GM12878 (cell line): ENCODE data around the gene UNC5B. TPM values are rescaled to one million over a fixed set of nuclear protein-coding genes. Genes with fewer than 3 reads are reported as not detected.

Experiments
- ATAC-seq: fragments of 200-7000 bp; cut with Tn5 transposase; 3 replicates; pipeline ENCODE4 v1.9.1; 2020; ENCODE audit warnings: mild to moderate bottlenecking, moderate library complexity
- BruUV-seq: library from RNA; stranded (reverse); fragments of 400-500 nt; replicated peaks from 2 replicates; lab custom pipeline; 2021; lab: Mats Ljungman, UMichigan
- CTCF ChIA-PET: fragments of 300-600 bp; sonication (Branson Sonifier 250); formaldehyde crosslinking; extraction: SDS; loops from one replicate; lab custom pipeline; 2021; ENCODE audit warnings: inconsistent platforms; lab: Yijun Ruan, JAX
- POLR2A ChIA-PET: fragments of 350-600 bp; formaldehyde crosslinking; extraction: SDS; loops from one replicate; lab custom pipeline; 2021; ENCODE audit warnings: inconsistent platforms; lab: Charles Lee
- RAD21 ChIA-PET: fragments of 300-600 bp; sonication (Branson Sonifier 250); formaldehyde crosslinking; loops from one replicate; lab custom pipeline; 2023; ENCODE audit warnings: antibody characterized with exemption; ENCODE audit not compliant: unreplicated experiment; lab: Charles Lee
- SMC1A ChIA-PET: fragments of 300-600 bp; sonication (Branson Sonifier 250); formaldehyde crosslinking; loops from one replicate; lab custom pipeline; 2023; ENCODE audit not compliant: unreplicated experiment, uncharacterized antibody; lab: Charles Lee
- DNase-seq: peaks from one replicate; pipeline ENCODE4 v3.0.0-alpha.2; 2011; ENCODE audit warnings: low read depth, low spot score
- FAIRE-seq: peaks from 3 replicates; lab custom pipeline; 2011; peaks lifted over from hg19 to GRCh38; lab: Jason Lieb, UNC
- H2AFZ ChIP-seq: 2 replicates; pipeline ENCODE4 v1.6.0; 2011; ENCODE audit warnings: low read depth, low read length, control low read depth; ENCODE audit not compliant: control insufficient read depth
- H3K27ac ChIP-seq: 2 replicates; pipeline ENCODE4 v1.5.1; 2011; ENCODE audit warnings: control low read depth; ENCODE audit not compliant: control insufficient read depth, insufficient read depth
- H3K27me3 ChIP-seq, 2 experiments: replicated peaks in 1 of 2; 2 replicates each; pipeline versions ENCODE4 v1.6.0 to v1.6.1; 2011; ENCODE audit warnings: low read length in 1 of 2; ENCODE audit not compliant: control insufficient read depth in 2 of 2, insufficient read depth in 2 of 2
- H3K36me3 ChIP-seq, 2 experiments: 2 replicates each; pipeline ENCODE4 v1.5.1; 2011; ENCODE audit warnings: low read length in 1 of 2; ENCODE audit not compliant: control insufficient read depth in 2 of 2, insufficient read depth in 2 of 2
- H3K4me1 ChIP-seq: 2 replicates; pipeline ENCODE4 v1.6.1; 2011; ENCODE audit warnings: mild to moderate bottlenecking, low read length, moderate library complexity, mixed read lengths; ENCODE audit not compliant: control insufficient read depth, insufficient read depth
- H3K4me2 ChIP-seq: 2 replicates; pipeline ENCODE4 v1.6.0; 2011; ENCODE audit warnings: control low read depth; ENCODE audit not compliant: control insufficient read depth, insufficient read depth
- H3K4me3 ChIP-seq: fragments of 200-600 bp; sonication (generic); 2 replicates; pipeline ENCODE4 v1.5.1; 2016
- H3K79me2 ChIP-seq: 2 replicates; pipeline ENCODE4 v1.6.0; 2011; ENCODE audit warnings: low read length; ENCODE audit not compliant: control insufficient read depth, insufficient read depth
- H3K9ac ChIP-seq: 2 replicates; pipeline ENCODE4 v1.8.0; 2011; ENCODE audit warnings: low read length, control low read depth, mixed read lengths; ENCODE audit not compliant: control insufficient read depth, insufficient read depth
- H3K9me3 ChIP-seq: replicated peaks from 3 replicates; pipeline ENCODE4 v1.5.1; 2011; ENCODE audit warnings: mild to moderate bottlenecking, low read length; ENCODE audit not compliant: control insufficient read depth, insufficient read depth
- H4K20me1 ChIP-seq: 2 replicates; pipeline ENCODE4 v1.6.0; 2011; ENCODE audit not compliant: control insufficient read depth, insufficient read depth
- ATF2 ChIP-seq: IDR thresholded peaks from 2 replicates; pipeline ENCODE4 v1.6.1; 2012; ENCODE audit warnings: low read length, inconsistent platforms
- BCLAF1 ChIP-seq: fragments of 450-650 bp; IDR thresholded peaks from 2 replicates; pipeline ENCODE4 v1.6.1; 2017; ENCODE audit warnings: antibody characterized with exemption, mild to moderate bottlenecking, moderate library complexity
- CBFB ChIP-seq: IDR thresholded peaks from 2 replicates; pipeline ENCODE4 v1.6.1; 2016; ENCODE audit warnings: antibody characterized with exemption, low read depth
- ELK1 ChIP-seq: IDR thresholded peaks from 2 replicates; pipeline ENCODE4 v1.6.1; 2012; ENCODE audit warnings: low read depth, low read length, improper control_type of control experiment
- HDGF ChIP-seq: fragments of 450-650 bp; IDR thresholded peaks from 2 replicates; pipeline ENCODE4 v1.6.1; 2016; ENCODE audit warnings: antibody characterized with exemption
- HSF1 ChIP-seq: fragments of 150-350 bp; IDR thresholded peaks from 2 replicates; pipeline ENCODE4 v1.6.1; 2014; ENCODE audit warnings: mild to moderate bottlenecking, low read depth, low read length
- IRF5 ChIP-seq: fragments of 450-650 bp; IDR thresholded peaks from 2 replicates; pipeline ENCODE4 v1.6.1; 2017; ENCODE audit warnings: borderline replicate concordance
- JUND ChIP-seq: IDR thresholded peaks from 2 replicates; pipeline ENCODE4 v1.6.1; 2012; ENCODE audit warnings: low read depth, mild to moderate bottlenecking, low read length, improper control_type of control experiment, moderate library complexity
- MTA3 ChIP-seq: IDR thresholded peaks from 2 replicates; pipeline ENCODE4 v1.6.1; 2012; ENCODE audit warnings: low read length, inconsistent platforms, borderline replicate concordance
- POLR2AphosphoS2 ChIP-seq: IDR thresholded peaks from 2 replicates; pipeline ENCODE4 v1.6.1; 2011; ENCODE audit warnings: low read depth, mild to moderate bottlenecking, low read length, improper control_type of control experiment, moderate library complexity
- RB1 ChIP-seq: fragments of 450-650 bp; formaldehyde crosslinking; IDR thresholded peaks from 2 replicates; pipeline ENCODE4 v1.6.1; 2017; ENCODE audit warnings: mild to moderate bottlenecking, borderline replicate concordance
- SIX5 ChIP-seq: IDR thresholded peaks from 2 replicates; pipeline ENCODE4 v1.6.1; 2011; ENCODE audit warnings: mild to moderate bottlenecking, low read depth, low read length, moderate library complexity; ENCODE audit not compliant: severe bottlenecking
- SKIL ChIP-seq: fragments of 450-650 bp; IDR thresholded peaks from 2 replicates; pipeline ENCODE4 v1.6.1; 2017; ENCODE audit warnings: mild to moderate bottlenecking, low read depth, inconsistent platforms; ENCODE audit not compliant: poor library complexity, severe bottlenecking
- SUPT20H ChIP-seq: IDR thresholded peaks from 2 replicates; pipeline ENCODE4 v1.6.1; 2011; ENCODE audit warnings: low read depth, mild to moderate bottlenecking, low read length, moderate library complexity, borderline replicate concordance; ENCODE audit not compliant: control insufficient read depth
- WGBS: methylation state at CpG from one replicate; pipeline ENCODE4 v1.1.6; 2016; ENCODE audit warnings: low lambda C conversion rate; ENCODE audit not compliant: insufficient replicate concordance, insufficient coverage; ENCODE audit errors: missing lambda C conversion rate; 5-methylcytosine and 5-hydroxymethylcytosine counted together
- in situ Hi-C: fragments of 300-500 bp; cut with MboI; formaldehyde crosslinking; loops from 9 replicates; pipeline ENCODE4 v1.14.3; 2018; ENCODE audit warnings: mixed read lengths
- intact Hi-C: fragments of 100-400 bp; cut with micrococcal nuclease; formaldehyde crosslinking; loops from one replicate; pipeline ENCODE4 v1.14.2; 2022; ENCODE audit not compliant: unreplicated experiment
- polyA plus RNA-seq, 11 experiments: library from polyadenylated mRNA; depleted of rRNA in 4 of 11; unstranded in 6 of 11; stranded (reverse) in 5 of 11; fragments of >200 nt; fragmentation: Nextera tagmentation in 4 of 11; fragmentation: Illumina TruSeq in 1 of 11; extraction: Ambion mirVana in 4 of 11; extraction: Trizol in 1 of 11; gene quantifications; 1 replicate in 1 of 11; 2 replicates in 10 of 11; pipeline versions ENCODE4 v1.2.1 to v1.2.3, GENCODE V29; 2011 to 2016; ENCODE audit warnings: inconsistent platforms in 2 of 11, missing spikeins in 2 of 11, low read depth in 1 of 11
- total RNA-seq, 4 experiments: library from RNA; depleted of rRNA in 3 of 4; stranded (reverse); fragments of >200 nt in 3 of 4; fragmentation: Illumina TruSeq in 1 of 4; extraction: Trizol in 1 of 4; gene quantifications; 2 replicates each; pipeline versions ENCODE4 v1.2.1 to v1.2.3, GENCODE V29; 2013 to 2021

The UNC5B gene
- total and polyA plus RNA-seq, 10 of the 15 experiments (the other 5 are each of a cell fraction or from before 2014, with no cell fraction given) = 0.03 to 0.08 TPM; not detected in 8

GRCh38 chr10:71179382-71179781 is 33.0 kb upstream of the UNC5B start:
- CTCF ChIA-PET = no interaction called here
- no peaks in the 10 kb centered on the region for H3K9me3 ChIP-seq
- no peak overlapping the region for H3K4me2 ChIP-seq
- in situ Hi-C loops = no loop called here
- no peaks in the 10 kb centered on the region for H3K79me2 ChIP-seq
- BruUV-seq = no TSS peak
- H3K27ac ChIP-seq = no peak overlapping the region
- peaks cover 3 to 9% of the 10 kb centered on the region in 2 experiments; a peak in 3 of 4 replicates for H3K27me3 ChIP-seq
- no peak for DNase-seq
- H2AFZ ChIP-seq = no peak overlapping the region
- ATAC-seq = no peak
- RAD21 ChIA-PET = no interaction called here
- H3K36me3 ChIP-seq = no peaks in the 10 kb centered on the region
- POLR2A ChIA-PET = no interaction called here
- H3K4me3 ChIP-seq = no peak overlapping the region
- H3K9ac ChIP-seq = no peak overlapping the region
- 61% methylated on average over 3 of the region's 3 CpGs for WGBS
- no peaks in the 10 kb centered on the region for H3K4me1 ChIP-seq
- SMC1A ChIA-PET = no interaction called here
- H4K20me1 ChIP-seq = no peaks in the 10 kb centered on the region
- no peak for FAIRE-seq
- intact Hi-C loops = no loop called here
- TF ChIP-seq SUPT20H = no peak
- TF ChIP-seq MTA3 = no peak
- TF ChIP-seq HSF1 = no peak
- no peak for TF ChIP-seq HDGF
- TF ChIP-seq ELK1 = no peak
- no peak for TF ChIP-seq CBFB
- TF ChIP-seq SKIL = no peak
- TF ChIP-seq BCLAF1 = no peak
- TF ChIP-seq POLR2AphosphoS2 = no peak
- TF ChIP-seq IRF5 = no peak
- no peak for TF ChIP-seq RB1
- TF ChIP-seq ATF2 = no peak
- no peak for TF ChIP-seq SIX5
- no peak for TF ChIP-seq JUND
